Stimulated activated CD8-positive, alpha-beta memory T cell treated with anti-CD3 and anti-CD28 coated beads, Interleukin-12 subunit alpha, Interleukin-12 subunit beta, amount 100 ng/mL, for 1 hour (primary cell): ENCODE results near the gene UNG.

Experiments used
- DNase-seq: peaks from one replicate; pipeline ENCODE4 v3.0.0-alpha.2; 2020; ENCODE audit warnings: low read depth

Gene UNG

DNA sequence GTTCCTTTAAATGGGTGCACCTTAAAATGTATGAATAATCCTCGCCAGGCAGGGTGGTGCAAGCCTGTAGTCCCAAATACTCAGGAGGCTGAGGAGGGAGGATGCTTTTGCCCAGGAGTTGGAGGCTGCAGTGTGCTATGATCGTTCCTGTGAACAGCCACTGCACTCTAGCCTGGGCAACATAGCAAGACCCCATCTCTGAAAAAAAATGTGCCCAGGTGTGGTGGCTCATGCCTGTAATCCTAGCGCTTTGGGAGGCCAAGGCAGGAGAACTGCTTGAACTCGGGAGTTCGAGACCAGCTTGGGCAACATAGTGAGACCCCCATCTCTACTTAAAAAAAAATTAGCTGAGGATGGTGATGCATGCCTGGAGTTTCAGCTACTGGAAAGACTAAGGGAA lies 58.6 kb downstream of the UNG start:
- no peak for DNase-seq

DNA sequence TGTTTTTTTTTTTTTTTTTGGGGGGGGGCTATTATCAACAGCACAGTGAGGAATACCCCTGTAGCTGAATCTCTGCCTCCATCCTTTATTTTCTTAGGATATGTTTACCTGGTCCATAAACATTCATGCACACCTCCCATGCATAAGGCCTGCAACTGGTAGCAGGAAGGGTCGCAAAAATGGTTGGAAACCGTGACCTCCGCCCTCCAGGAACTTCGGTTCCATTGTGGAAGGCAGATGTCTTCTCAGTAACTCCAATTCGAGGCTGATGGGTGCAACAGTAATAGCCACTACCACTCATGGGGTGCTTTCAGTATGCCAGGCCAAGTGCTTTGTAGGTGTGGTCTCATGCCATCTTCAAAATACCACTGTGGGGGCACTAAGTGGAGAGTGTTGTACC lies 59.2 kb downstream of the UNG start:
- DNase-seq: no peak

GRCh38 chr12:109157986-109158385 lies 60.6 kb downstream of the UNG start:
- no peak for DNase-seq

GRCh38 chr12:109160433-109160832 lies 63.0 kb downstream of the UNG start:
- DNase-seq: no peak
